NCI-H1694 treated with DMSO at 0.1 percent for 48 hours (cell line): ENCODE results near the gene LRRC14B.
"Not testable (repeated sequence)": the region's sequence is repeated elsewhere in the genome, so short reads cannot be mapped to it uniquely, and the experiment has no call there.

Experiments used
- DNase-seq: peaks from one replicate; lab custom pipeline; 2025; lab: John Stamatoyannopoulos, UW

Gene LRRC14B

DNA sequence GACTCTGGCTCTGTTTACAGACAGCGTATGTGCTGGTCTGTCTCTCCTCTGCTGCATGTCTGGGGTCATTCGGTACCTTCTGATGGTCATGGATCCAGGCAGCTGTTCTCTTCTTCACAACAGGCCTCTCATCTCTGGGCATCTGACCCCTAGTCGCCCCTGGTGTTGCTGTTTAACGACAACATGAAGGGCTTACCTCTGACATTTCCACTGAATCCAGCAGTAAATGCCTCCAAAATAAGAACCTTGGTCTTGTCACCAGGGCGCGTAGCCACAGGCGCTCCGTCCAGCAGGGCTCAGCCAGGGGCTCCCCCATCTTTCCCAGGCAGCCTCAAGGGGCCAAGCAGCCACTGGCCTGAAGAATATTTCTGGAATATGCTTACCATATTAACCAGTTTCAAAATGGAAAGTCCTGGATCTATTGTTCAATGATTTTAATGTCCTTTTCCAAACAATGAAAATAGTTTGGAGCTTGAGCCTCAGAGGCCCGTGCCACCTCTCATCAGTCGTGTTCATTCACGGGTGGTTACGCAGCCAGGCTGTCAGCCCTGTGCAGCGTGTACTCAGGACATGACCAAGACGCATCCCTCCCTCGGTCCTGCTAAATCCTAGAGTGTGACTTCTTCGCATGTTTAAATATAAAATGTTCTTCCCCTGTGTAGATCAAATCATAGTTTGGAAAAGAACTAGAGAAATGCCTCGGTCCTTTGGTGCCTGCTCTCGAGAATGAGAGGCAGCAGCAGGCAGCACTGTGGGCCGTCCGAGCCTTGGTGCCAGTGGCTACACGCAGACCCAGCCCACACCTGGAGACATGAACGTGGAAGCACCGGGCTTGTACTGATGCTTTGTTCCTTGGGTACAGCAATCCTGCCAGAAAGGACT lies 30.1 kb upstream of the LRRC14B start:
- DNase-seq: no peak

DNA sequence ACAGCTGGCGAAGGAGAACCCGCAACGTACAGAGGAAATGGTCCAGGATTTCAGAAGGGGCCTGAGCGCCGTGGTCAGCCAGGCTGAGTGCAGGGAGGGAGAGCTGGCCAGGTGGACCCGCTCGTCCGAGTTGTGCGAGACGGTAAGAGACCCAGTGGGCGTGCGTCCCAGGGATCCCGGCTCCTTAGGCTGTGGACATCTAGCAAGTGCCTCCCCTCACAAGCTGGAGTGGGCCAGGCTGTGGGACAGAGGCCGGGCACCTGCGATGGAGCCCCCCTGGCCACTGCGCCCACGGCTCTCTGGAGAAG lies 29.5 kb upstream of the LRRC14B start:
- no peak for DNase-seq

- no peak for DNase-seq
These were observed 29.1 kb upstream of the LRRC14B start for GRCh38 chr5:162190-162564.

DNA sequence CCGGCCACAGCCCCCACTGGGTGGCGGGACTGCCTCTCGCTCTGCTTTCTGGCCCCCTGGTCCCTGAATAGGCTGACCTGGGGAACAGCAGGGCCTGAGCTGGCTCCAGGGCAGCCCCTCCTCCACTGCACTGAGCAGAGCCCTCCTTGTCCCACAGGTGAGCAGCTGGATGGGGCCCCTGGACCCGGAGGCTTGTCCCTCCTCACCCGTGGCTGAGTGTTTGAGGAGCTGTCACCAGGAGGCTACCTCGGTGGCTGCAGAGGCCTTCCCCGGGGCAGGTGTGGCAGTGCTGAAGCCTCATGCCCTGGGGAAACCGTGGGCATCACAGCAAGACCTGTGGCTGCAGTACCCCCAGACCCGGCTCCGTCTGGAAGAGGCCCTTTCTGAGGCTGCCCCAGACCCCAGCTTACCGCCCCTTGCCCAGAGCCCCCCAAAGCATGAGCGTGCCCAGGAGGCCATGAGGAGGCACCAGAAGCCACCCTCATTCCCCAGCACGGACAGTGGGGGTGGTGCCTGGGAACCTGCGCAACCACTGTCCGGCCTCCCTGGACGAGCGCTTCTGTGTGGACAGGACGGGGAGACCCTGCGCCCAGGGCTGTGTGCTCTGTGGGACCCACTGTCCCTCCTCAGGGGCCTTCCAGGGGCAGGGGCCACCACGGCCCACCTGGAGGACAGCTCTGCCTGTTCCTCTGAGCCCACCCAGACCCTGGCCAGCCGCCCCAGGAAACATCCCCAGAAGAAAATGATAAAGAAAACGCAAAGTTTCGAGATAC lies 28.5 kb upstream of the LRRC14B start:
- no peak for DNase-seq

DNA sequence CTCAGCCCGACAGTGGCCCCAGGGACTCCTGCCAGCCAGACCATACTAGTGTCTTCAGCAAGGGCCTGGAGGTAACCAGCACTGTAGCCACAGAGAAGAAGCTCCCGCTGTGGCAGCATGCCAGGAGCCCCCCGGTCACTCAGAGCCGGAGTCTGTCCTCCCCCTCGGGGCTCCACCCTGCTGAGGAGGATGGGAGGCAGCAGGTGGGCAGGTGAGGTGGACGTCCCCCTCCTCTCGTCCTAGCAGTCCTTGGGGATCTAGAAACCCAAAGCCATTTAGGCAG lies 28.0 kb upstream of the LRRC14B start:
- no peak for DNase-seq

- no peak for DNase-seq
These were observed 27.5 kb upstream of the LRRC14B start for GRCh38 chr5:163841-164240.

GRCh38 chr5:164244-164643 lies 27.1 kb upstream of the LRRC14B start:
- DNase-seq: no peak

DNA sequence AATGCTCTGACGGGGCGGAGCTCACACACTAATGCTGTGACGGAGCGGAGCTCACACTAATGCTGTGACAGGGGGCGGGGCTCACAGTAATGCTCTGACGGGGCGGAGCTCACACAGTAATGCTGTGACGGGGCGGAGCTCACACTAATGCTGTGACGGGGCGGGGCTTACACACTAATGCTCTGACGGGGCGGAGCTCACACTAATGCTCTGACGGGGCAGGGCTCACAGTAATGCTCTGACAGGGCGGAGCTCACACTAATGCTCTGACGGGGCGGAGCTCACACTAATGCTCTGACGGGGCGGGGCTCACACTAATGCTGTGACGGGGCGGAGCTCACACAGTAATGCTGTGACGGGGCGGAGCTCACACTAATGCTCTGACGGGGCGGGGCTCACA lies 26.5 kb upstream of the LRRC14B start:
- not testable (repeated sequence) for DNase-seq

- DNase-seq: no peak
These were observed 24.6 kb upstream of the LRRC14B start for GRCh38 chr5:166441-167372.

GRCh38 chr5:167511-167910 lies 23.8 kb upstream of the LRRC14B start:
- no peak for DNase-seq

- DNase-seq: no peak
These were observed 23.2 kb upstream of the LRRC14B start for GRCh38 chr5:167982-168660.

- DNase-seq: no peak
These were observed 22.1 kb upstream of the LRRC14B start for GRCh38 chr5:169071-169727.

DNA sequence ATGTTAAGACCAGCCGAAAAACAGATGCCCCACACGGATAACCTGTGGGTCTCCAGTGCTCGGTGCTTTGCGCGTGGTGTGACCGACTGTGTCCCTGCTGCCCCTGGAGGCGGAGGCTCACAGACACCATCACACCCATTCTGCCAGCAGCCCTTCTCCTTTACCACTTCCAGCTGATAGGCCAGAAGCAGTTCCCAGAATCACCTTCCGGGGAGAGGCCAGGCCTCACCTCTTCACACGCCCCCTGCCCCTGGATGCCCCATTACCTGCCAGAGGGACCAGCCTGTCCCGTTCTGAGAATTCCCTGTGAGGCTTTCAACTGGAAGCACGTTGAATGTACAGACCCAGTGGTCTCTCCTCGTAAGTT lies 21.6 kb upstream of the LRRC14B start:
- DNase-seq: no peak

- DNase-seq: no peak
These were observed 20.1 kb upstream of the LRRC14B start for GRCh38 chr5:170971-171800.

DNA sequence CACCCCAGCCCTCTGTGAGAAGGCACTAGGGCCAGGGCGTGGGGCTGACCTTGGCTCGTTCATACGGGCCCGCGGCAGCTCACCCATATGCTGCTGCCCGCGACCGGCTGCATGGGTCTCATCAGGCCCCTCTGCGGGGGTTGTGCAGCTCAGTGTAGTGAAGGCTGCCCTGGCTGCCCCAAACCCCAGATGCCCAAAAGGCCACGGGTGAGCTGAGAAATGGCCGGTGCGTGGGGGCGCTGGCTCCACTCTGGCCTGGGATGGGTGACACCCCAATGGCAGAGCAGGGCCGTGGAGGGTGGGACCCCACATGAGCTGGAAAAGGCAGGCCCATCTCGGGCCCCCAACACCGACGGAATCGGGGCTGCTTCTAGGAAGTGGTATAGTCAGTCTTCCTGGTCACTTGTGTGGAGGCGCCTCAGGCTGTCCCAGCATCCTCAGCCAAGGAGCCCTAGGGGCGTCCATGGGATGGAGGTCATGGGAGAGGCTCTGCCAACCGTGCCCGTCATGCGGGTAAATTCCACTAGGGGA lies 19.4 kb upstream of the LRRC14B start:
- no peak for DNase-seq

DNA sequence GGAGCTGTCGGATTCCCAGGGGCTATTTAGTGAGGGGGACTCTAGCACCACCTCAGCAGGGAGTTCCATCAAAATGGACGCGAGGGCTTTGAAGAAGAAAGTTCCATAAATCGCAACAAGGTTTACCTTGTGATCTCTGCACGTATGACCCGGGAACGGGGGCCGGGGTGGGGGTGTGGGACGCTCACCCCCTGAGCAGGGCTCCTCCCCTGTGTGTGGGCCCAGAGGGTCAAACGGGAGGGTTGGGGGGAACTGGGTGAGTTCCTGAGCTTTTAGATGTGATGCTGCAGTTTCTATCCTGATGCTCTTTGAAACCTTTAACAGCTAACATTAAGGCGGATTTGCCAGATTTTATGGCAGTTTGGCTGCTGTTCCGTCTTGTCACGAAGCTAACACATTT lies 18.9 kb upstream of the LRRC14B start:
- no peak for DNase-seq

DNA sequence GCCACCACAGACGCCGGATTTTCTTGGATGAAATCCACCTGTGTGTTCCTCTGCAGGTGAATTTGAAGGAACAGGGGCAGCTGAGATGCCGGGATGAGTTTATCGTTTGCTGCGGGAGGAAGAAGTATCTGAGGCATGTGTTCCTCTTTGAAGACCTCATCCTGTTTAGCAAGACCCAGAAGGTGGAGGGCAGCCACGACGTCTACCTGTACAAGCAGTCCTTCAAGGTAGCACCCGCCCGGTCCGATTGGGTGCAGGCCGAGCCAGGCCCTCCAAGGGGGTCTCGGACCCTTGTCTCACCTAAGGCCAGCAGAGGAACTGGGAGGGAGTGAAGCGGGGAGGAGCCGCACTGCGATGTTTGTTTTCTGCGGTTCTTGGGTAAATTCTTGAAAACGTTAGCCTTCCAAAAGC lies 18.4 kb upstream of the LRRC14B start:
- DNase-seq: no peak

DNA sequence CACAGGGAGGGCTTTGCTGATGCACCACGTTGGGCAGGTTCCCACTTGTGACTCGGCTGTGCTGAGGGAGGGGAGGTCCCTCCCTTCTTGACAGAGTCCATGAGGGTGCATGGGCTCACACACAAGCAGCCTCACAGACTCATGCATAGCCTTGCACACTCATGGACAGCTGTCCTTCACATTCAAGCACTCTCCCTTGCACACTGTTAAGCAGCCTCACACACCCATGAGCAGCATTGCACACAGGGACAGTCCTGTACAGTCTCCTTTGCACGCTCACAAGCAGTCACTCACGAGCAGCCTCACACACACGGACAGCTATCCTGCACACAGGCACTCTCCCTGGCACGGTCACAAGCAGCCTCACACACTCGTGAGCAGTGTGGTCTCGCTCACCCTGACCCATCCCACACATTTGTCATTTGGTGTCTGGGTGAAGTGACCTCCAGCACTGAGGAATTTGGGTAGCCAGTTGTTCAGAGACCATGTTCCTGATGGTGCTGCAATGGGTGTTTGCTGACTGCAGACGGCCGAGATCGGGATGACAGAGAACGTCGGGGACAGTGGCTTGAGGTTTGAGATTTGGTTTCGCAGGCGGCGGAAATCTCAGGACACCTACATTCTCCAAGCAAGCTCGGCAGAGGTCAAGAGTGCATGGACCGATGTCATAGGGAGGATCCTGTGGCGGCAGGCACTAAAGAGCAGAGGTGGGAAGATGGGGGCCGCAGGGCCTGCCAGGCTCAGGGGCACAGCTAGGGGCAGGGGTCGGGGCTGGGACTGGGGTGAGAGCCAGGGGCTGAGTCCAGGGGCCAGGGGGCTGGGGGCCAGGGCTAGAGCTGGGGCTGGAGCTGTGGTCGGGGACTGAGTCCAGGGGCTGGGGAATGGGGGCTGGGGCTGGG lies 17.7 kb upstream of the LRRC14B start:
- DNase-seq: no peak

GRCh38 chr5:174291-174600 lies 17.0 kb upstream of the LRRC14B start:
- DNase-seq: no peak
